PC-3 (cell line): ENCODE results near the gene ACLY.
"Not testable (repeated sequence)": the region's sequence is repeated elsewhere in the genome, so short reads cannot be mapped to it uniquely, and the experiment has no call there.

ENCODE experiments used
- EZH2 ChIP-seq: fragments of 300-600 bp; sonication (generic); IDR thresholded peaks from one replicate; pipeline ENCODE4 v1.6.1; 2017; ENCODE audit warnings: antibody characterized with exemption, mild to moderate bottlenecking, low read length; ENCODE audit not compliant: unreplicated experiment
- EZH2phosphoT487 ChIP-seq: fragments of 300-600 bp; sonication (generic); IDR thresholded peaks from 2 replicates; pipeline ENCODE4 v1.6.1; 2018; ENCODE audit warnings: mild to moderate bottlenecking, antibody characterized with exemption, low read length, borderline replicate concordance
- TF ChIP-seq, protein P1 (sequence below): fragments of 300-600 bp; sonication (generic); conservative IDR thresholded peaks from 2 replicates; pipeline ENCODE4 v1.5.1; 2017; ENCODE audit warnings: antibody characterized with exemption, low read depth, mild to moderate bottlenecking, low read length

DNA sequence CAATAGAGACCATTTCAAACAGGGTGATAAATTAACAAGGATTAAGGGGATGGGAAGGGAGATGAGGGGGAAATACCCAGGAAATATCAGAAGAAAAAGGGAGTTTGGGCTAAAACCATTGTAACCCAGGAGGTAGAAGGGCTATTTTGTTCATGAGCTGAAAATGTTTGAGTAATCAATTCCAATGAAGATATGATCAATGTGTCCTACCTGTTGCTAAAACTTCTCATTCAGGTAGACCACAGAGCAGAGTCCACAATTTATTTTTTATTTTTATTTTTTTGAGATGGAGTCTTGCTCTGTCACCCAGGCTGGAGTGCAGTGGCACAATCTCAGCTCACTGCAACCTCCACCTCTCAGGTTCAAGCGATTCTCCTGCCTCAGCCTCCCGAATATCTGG is 79.3 kb downstream of the ACLY start:
- TF ChIP-seq, protein P1, sequence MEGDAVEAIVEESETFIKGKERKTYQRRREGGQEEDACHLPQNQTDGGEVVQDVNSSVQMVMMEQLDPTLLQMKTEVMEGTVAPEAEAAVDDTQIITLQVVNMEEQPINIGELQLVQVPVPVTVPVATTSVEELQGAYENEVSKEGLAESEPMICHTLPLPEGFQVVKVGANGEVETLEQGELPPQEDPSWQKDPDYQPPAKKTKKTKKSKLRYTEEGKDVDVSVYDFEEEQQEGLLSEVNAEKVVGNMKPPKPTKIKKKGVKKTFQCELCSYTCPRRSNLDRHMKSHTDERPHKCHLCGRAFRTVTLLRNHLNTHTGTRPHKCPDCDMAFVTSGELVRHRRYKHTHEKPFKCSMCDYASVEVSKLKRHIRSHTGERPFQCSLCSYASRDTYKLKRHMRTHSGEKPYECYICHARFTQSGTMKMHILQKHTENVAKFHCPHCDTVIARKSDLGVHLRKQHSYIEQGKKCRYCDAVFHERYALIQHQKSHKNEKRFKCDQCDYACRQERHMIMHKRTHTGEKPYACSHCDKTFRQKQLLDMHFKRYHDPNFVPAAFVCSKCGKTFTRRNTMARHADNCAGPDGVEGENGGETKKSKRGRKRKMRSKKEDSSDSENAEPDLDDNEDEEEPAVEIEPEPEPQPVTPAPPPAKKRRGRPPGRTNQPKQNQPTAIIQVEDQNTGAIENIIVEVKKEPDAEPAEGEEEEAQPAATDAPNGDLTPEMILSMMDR: not testable (repeated sequence)
- TF ChIP-seq EZH2phosphoT487, EZH2: not testable (repeated sequence)
